GM12875 (cell line): ENCODE measurements around the gene KDM1B.

Source experiments
- H3K4me3 ChIP-seq: one replicate; pipeline ENCODE4 v1.5.1; 2011; ENCODE audit warnings: low read depth, low read length, control low read depth
- CTCF ChIP-seq: IDR thresholded peaks from 2 replicates; pipeline ENCODE4 v1.5.1; 2011; ENCODE audit warnings: low read depth, mild to moderate bottlenecking, control low read depth, inconsistent platforms, low read length, moderate library complexity, borderline replicate concordance; ENCODE audit not compliant: insufficient read depth

KDM1B gene

GRCh38 chr6:18121580-18122127 is 33.6 kb upstream of the KDM1B start:
- H3K4me3 ChIP-seq = no peak overlapping the region
- peak; percentile 70 for TF ChIP-seq CTCF

DNA sequence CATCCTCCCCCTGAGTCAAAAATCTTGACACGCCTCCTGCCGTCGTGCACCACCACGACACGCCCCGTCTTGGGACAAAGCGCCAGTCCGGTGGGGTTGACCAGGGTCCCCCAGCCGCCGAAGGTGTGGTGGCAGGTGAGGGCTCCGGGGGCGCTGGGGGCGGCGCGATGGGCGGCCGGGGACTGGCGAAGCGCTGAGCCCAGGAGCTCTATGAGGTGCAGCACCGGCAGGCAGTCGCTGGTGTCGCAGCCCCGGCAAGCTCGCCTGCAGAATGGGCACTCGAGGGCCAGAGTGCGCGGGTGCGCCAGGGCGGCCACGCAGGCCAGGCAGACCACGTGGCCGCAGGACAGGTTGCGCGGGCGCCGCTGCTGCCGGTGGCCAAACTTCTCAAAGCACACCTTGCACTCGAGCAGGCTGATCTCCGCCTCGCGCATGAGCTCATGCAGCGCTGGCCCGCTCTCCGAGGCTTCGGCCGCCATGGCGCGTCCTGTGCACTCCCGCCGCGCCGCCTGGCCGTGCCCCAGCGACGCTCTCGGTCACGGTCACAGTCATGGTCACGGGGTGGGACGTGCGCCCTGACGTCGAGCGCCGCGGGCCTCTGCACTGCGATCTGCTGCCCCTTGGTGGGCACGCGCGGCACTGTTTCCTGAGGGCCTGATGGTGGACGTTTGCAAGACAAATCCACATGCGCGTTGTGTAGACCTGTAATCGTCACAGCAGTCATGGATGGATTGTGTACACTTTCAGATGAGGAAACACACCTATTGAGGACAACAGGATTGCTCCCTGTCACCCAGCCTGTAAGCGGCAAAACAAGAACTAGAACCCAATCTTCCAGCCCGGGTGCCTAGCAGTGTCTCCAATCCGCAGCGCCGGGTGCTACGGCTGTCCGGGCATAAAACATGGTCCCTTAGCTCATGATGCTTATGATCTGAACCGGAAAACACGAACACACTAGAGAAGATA is 32.8 kb upstream of the KDM1B start, which contains the start of gene NHLRC1:
Gene NHLRC1, minus strand, starts transcription at position 550 of the 966 bp plus-strand sequence. Its CDS starts 71 bp downstream, at position 479.
- TF ChIP-seq CTCF = peak; percentile 89
- H3K4me3 ChIP-seq = peak within 1 kb of the TSS; percentile 40

GRCh38 chr6:18126121-18126520 is 29.1 kb upstream of the KDM1B start:
- no peak for TF ChIP-seq CTCF
- no peak overlapping the region for H3K4me3 ChIP-seq

DNA sequence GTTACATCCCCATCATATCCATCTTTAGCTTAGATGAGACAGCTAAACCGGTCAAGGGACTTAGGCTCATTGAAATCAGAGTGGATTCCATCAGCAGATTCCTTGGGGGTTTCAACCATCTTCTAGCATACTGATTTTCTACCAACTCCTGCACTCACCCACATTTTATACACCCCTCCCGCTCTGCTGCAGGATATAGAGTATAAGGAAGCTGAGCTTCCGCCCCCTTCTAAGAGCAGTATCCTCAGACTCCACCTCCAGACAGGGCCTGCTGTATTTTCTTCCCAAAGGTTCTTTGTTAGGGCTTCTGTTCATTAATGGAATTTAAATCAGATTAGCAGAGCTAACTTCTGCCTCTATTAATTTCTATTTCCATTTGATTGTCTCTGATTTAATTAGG is 22.9 kb upstream of the KDM1B start:
- H3K4me3 ChIP-seq = no peak overlapping the region
- no peak for TF ChIP-seq CTCF

- H3K4me3 ChIP-seq = no peak overlapping the region
- no peak for TF ChIP-seq CTCF
Measured at GRCh38 chr6:18135171-18135570, 20.1 kb upstream of the KDM1B start.

DNA sequence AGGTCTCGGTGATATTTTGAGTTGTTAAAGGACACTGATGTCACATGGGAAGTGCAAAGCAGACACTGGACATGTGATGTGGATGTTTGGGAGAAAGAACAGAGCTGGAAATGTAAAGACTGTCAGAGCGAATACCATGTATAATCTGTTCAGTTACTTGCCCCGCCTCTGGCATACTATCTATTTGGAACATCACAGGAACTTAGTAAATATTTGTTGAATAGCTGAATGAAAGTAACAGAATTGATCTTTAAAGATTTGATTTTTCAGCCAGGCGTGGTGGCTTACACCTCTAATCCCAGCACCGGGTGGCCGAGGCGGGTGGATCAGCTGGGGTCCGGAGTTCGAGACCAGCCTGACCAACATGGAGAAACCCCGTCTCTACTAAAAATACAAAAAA is 19.0 kb upstream of the KDM1B start:
- TF ChIP-seq CTCF = no peak
- H3K4me3 ChIP-seq = no peak overlapping the region
